Loucy (cell line): ENCODE results near the gene GARIN5B.

ENCODE experiments used
- EZH2phosphoT487 ChIP-seq: fragments of 200-600 bp; IDR thresholded peaks from 2 replicates; pipeline ENCODE4 v1.6.1; 2018; ENCODE audit warnings: antibody characterized with exemption, mild to moderate bottlenecking, moderate library complexity, borderline replicate concordance
- TF ChIP-seq, protein P1 (sequence below): fragments of 200-600 bp; sonication (generic); conservative IDR thresholded peaks from 2 replicates; pipeline ENCODE4 v1.5.1; 2014; ENCODE audit warnings: mild to moderate bottlenecking, antibody characterized with exemption, low read length

DNA sequence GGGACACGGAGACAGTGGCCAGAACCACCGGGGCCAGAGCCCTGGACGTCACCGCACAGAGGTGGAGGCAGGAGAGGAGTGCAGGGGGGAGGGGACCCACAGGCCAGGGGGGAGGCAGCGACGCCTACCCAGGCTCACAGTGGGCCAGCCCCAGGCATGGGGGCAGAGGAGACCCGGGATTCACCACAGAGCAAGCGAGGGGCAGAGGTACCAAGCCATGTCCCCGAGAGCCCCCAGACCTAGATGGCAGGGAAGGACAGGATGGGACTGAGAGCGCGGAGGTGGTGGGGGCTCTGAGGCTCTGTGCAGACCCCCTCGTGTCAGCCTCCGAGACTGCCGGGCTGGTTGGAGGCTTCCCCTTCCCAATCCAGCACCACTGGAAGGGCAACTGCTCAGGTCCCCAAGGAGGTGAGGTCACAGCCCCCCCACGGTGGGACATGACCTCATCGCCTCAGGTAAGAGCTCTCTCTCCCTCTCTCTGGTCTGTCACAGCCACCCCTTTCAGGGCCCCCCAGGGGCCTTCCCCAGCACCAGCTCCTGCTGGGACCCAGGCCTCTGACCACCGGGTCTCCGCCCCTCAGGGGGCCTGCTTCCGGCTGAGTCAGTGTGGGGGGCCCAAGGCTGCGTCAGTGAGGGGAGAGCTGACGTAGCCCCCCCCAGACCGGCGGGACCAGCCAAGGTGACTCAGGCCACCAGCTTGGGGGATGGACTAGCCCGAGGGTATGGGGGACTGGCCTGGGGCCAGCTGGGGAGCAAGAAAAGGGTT is 9.4 kb upstream of the GARIN5B start:
- TF ChIP-seq, protein P1, sequence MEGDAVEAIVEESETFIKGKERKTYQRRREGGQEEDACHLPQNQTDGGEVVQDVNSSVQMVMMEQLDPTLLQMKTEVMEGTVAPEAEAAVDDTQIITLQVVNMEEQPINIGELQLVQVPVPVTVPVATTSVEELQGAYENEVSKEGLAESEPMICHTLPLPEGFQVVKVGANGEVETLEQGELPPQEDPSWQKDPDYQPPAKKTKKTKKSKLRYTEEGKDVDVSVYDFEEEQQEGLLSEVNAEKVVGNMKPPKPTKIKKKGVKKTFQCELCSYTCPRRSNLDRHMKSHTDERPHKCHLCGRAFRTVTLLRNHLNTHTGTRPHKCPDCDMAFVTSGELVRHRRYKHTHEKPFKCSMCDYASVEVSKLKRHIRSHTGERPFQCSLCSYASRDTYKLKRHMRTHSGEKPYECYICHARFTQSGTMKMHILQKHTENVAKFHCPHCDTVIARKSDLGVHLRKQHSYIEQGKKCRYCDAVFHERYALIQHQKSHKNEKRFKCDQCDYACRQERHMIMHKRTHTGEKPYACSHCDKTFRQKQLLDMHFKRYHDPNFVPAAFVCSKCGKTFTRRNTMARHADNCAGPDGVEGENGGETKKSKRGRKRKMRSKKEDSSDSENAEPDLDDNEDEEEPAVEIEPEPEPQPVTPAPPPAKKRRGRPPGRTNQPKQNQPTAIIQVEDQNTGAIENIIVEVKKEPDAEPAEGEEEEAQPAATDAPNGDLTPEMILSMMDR: no peak
- TF ChIP-seq EZH2phosphoT487: no peak
